Prostate gland (tissue), 2 donors: ENCODE measurements around the gene CHRND.

ENCODE experiments used
- CTCF ChIP-seq, 4 experiments: fragments of 200-600 bp in 2 of 4; fragments of 450-650 bp in 2 of 4; sonication (generic) in 2 of 4; IDR thresholded peaks; 1 replicate in 3 of 4; 2 replicates in 1 of 4; pipeline ENCODE4 v1.5.1; 2016 to 2019; ENCODE audit warnings: antibody characterized with exemption in 4 of 4, mild to moderate bottlenecking in 2 of 4, moderate library complexity in 2 of 4
- POLR2A ChIP-seq: fragments of 450-650 bp; IDR thresholded peaks from one replicate; pipeline ENCODE4 v1.6.1; 2016; ENCODE audit warnings: antibody characterized with exemption, mild to moderate bottlenecking
- POLR2AphosphoS5 ChIP-seq: sonication (generic); formaldehyde crosslinking; IDR thresholded peaks from one replicate; pipeline ENCODE4 v1.6.1; 2017; ENCODE audit warnings: antibody characterized with exemption

- TF ChIP-seq CTCF (IDR thresholded peaks at IDR 0.05) (no peak), POLR2A (no peak), POLR2AphosphoS5 (no peak)
These were observed 3.1 kb upstream of the CHRND start for GRCh38 chr2:232522623-232523401.
